Lower lobe of right lung (tissue), 2 donors: ENCODE measurements around the gene CD2AP. TPM values are rescaled to one million over a fixed set of nuclear protein-coding genes. Genes with fewer than 3 reads are reported as not detected.
"Not testable (repeated sequence)": the region's sequence is repeated elsewhere in the genome, so short reads cannot be mapped to it uniquely, and the experiment has no call there.

Experiments
- ATAC-seq, 2 donors: fragments of 200-7000 bp; cut with Tn5 transposase; one replicate each; pipeline ENCODE4 v1.9.1; 2020 to 2022; ENCODE audit warnings: mild to moderate bottlenecking in 2 of 2, moderate library complexity in 2 of 2
- DNase-seq: peaks from one replicate; pipeline ENCODE4 v3.0.0-alpha.2; 2020
- H3K27ac ChIP-seq: fragments of 200-600 bp; one replicate; pipeline ENCODE4 v1.8.0; 2022
- H3K27me3 ChIP-seq: fragments of 200-600 bp; one replicate; pipeline ENCODE4 v1.8.0; 2022; ENCODE audit warnings: low read depth
- H3K36me3 ChIP-seq: fragments of 200-600 bp; one replicate; pipeline ENCODE4 v1.8.0; 2022; ENCODE audit warnings: mild to moderate bottlenecking
- H3K4me1 ChIP-seq: fragments of 200-600 bp; one replicate; pipeline ENCODE4 v1.8.0; 2022
- H3K4me3 ChIP-seq: fragments of 200-600 bp; one replicate; pipeline ENCODE4 v1.8.0; 2022; ENCODE audit warnings: mild to moderate bottlenecking
- H3K9me3 ChIP-seq: fragments of 200-600 bp; one replicate; pipeline ENCODE4 v1.8.0; 2022
- intact Hi-C: fragments of 100-400 bp; cut with DNase I; formaldehyde crosslinking; loops from one replicate; pipeline ENCODE4 v1.11.0; 2022
- total RNA-seq: library from RNA; stranded (reverse); fragmentation: NEBNext Ultra II Directional; extraction: Animal tissue kit (Norgen Biotek cat#: 25700); gene quantifications from one replicate; pipeline ENCODE4 v1.2.1, GENCODE V29; 2021
- TF ChIP-seq, protein P1 (sequence below): fragments of 200-600 bp; IDR thresholded peaks from one replicate; pipeline ENCODE4 v1.8.0; 2022; ENCODE audit warnings: antibody characterized with exemption, mild to moderate bottlenecking
- donor health status: DM: no; HTN: yes; CAD: no; lungs with severe emphysema.

The CD2AP gene
- total RNA-seq, 1 donor from 2014 or later = 38.1 TPM

DNA sequence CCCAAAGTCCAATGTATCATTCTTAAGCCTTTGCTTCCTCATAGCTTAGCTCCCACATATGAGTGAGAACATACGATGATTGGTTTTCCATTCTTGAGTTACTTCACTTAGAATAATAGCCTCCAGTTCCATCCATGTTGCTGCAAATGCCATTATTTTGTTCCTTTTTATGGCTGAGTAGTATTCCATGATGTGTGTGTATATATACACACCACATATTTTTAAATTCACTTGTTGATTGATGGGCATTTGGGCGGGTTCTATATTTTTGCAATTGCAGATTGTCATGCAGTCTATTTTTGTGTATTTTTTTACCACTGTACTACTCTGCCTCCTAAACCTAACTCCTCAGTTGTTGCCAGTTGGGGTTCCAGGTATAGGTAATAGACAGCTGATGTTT lies 74.7 kb downstream of the CD2AP start:
- TF ChIP-seq, protein P1, sequence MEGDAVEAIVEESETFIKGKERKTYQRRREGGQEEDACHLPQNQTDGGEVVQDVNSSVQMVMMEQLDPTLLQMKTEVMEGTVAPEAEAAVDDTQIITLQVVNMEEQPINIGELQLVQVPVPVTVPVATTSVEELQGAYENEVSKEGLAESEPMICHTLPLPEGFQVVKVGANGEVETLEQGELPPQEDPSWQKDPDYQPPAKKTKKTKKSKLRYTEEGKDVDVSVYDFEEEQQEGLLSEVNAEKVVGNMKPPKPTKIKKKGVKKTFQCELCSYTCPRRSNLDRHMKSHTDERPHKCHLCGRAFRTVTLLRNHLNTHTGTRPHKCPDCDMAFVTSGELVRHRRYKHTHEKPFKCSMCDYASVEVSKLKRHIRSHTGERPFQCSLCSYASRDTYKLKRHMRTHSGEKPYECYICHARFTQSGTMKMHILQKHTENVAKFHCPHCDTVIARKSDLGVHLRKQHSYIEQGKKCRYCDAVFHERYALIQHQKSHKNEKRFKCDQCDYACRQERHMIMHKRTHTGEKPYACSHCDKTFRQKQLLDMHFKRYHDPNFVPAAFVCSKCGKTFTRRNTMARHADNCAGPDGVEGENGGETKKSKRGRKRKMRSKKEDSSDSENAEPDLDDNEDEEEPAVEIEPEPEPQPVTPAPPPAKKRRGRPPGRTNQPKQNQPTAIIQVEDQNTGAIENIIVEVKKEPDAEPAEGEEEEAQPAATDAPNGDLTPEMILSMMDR = no peak
- DNase-seq (no peak), ATAC-seq (no peak)
- H3K9me3 ChIP-seq = peaks cover 5% of the 10 kb centered on the region
- no peak overlapping the region for H3K4me3 ChIP-seq
- no peaks in the 10 kb centered on the region for H3K4me1 ChIP-seq
- intact Hi-C loops = no loop called here
- H3K36me3 ChIP-seq = peaks cover 10% of the 10 kb centered on the region
- H3K27me3 ChIP-seq = no peaks in the 10 kb centered on the region
- no peak overlapping the region for H3K27ac ChIP-seq

DNA sequence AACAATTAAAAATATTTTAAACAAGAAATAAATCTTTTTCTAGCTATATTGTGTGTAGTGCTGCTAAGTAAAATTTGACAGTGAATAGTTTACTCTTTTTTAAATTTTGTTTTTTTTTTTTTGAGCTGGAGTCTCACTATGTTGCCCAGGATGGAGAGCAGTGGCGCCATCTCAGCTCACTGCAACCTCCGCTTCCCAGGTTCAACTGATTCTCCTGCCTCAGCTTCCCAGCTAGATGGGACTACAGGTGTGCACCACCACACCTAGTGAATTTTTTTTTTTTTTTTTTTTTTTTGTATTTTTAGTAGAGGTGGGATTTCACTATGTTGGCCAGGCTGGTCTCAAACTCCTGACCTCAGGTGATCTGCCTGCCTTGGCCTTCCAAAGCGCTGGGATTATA lies 75.7 kb downstream of the CD2AP start:
- intact Hi-C loops, H3K9me3 ChIP-seq, H3K27me3 ChIP-seq, ATAC-seq, H3K27ac ChIP-seq, DNase-seq, H3K36me3 ChIP-seq, H3K4me3 ChIP-seq, H3K4me1 ChIP-seq: not testable (repeated sequence)

DNA sequence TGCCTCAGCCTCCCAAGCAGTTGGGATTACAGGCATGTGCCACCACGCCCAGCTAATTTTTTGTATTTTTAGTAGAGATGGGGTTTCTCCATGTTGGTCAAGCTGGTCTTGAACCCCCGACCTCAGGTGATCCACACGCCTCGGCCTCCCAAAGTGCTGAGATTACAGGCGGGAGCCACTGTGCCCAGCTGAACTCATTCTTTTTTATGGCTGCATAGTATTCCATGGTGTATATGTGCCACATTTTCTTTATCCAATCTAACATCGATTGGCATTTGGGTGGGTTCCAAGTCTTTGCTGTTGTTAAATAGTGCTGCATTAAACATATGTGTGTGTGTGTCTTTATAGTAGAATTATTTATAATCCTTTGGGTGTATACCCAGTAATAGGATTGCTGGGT lies 78.9 kb downstream of the CD2AP start:
- H3K27me3 ChIP-seq, H3K27ac ChIP-seq, H3K4me3 ChIP-seq, ATAC-seq, H3K36me3 ChIP-seq, H3K9me3 ChIP-seq, intact Hi-C loops, DNase-seq, H3K4me1 ChIP-seq: not testable (repeated sequence)

DNA sequence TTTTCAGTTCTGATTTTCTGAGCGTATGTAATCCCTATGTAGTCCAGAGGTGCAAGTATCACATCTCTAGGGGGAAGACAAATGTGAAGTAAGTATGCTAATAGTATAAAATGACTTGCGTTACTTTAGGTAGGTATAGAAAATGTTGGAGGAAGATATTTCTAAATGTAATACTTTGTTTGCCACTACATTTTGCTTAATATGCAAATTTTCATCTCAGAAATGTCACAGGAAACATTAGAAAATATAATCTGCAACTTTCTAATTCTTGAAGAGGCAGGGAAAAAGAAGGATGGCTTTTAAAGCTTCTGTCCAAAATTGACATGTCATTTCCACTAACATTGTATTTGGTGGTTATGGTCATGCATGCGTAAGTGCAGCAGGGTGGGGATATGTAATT lies 85.6 kb downstream of the CD2AP start:
- H3K9me3 ChIP-seq = no peaks in the 10 kb centered on the region
- intact Hi-C loops = no loop called here
- TF ChIP-seq, protein P1 = no peak
- no peak overlapping the region for H3K4me3 ChIP-seq
- no peaks in the 10 kb centered on the region for H3K4me1 ChIP-seq
- DNase-seq = no peak
- ATAC-seq = no peak
- no peak overlapping the region for H3K27ac ChIP-seq
- no peaks in the 10 kb centered on the region for H3K27me3 ChIP-seq
- H3K36me3 ChIP-seq = no peaks in the 10 kb centered on the region

DNA sequence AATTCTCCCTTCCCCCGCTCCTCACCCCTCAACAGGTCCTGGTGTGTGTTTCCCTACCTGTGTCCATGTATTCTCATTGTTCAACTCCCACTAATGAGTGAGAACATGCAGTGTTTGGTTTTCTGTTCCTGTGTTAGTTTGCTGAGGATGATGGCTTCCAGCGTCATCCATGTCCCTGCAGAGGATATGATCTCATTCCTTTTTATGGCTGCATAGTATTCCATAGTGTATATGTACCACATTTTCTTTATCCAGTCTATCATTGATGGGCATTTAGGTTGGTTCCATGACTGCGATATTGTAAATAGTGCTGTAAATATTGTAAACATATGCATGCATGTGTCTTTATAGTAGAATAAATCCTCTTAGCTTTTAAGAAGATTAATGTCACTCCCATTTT lies 89.0 kb downstream of the CD2AP start:
- H3K4me1 ChIP-seq, H3K27me3 ChIP-seq, H3K36me3 ChIP-seq, ATAC-seq, H3K4me3 ChIP-seq, DNase-seq, H3K9me3 ChIP-seq, H3K27ac ChIP-seq, intact Hi-C loops: not testable (repeated sequence)

DNA sequence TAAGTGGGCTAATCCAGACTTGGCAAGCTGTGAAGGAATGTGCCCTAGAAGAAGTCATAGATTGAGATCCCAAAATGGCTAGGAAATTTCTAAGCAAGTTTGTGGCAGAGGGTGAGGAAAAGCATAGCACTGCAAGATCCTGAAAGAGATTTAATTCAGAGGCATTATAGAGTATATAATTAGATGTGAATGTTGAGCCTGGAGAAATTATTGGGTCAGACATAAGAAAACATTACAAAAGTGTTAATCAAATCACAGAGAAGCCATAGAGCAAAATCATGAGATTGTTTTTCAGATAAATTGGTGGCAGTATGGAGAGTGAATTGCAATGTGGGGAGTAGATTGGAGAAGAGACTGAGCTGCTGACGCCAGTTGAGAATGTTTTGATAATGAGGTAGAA lies 90.0 kb downstream of the CD2AP start:
- Histone ChIP-seq H3K9me3 (no peaks in the 10 kb centered on the region), H3K4me3 (no peak overlapping the region), H3K36me3 (no peaks in the 10 kb centered on the region), H3K4me1 (no peaks in the 10 kb centered on the region), H3K27ac (no peak overlapping the region), H3K27me3 (no peaks in the 10 kb centered on the region)
- intact Hi-C loops = no loop called here
- ATAC-seq (no peak), DNase-seq (no peak)
- TF ChIP-seq, protein P1 = no peak

DNA sequence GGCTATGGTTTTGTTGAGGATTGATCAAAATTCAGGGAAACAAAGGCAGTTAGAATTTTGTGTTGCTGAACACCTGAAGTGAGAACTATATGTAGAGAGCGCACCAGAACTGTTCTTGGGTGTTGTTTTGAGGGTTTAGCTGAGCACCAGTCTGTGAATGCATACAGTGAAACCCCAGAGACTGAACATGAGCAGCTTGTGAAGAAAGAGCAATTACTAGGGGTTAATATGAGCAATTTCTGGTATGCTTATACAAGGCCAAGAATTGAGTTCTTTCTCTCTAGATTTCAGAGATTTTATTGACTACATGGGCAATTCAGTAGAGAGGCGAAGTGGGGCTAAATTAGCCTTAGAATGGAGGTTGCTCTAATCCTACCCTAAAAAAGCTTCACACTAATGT lies 93.9 kb downstream of the CD2AP start:
- Histone ChIP-seq H3K27me3 (no peaks in the 10 kb centered on the region), H3K9me3 (no peaks in the 10 kb centered on the region), H3K4me3 (no peak overlapping the region), H3K27ac (no peak overlapping the region), H3K4me1 (no peaks in the 10 kb centered on the region), H3K36me3 (peaks cover 4% of the 10 kb centered on the region)
- DNase-seq (no peak), ATAC-seq (no peak)
- TF ChIP-seq, protein P1 = no peak
- intact Hi-C loops = no loop called here
